Mesenchymal stem cell (in vitro differentiated cells and primary cell): Measurements from ENCODE around the gene CYTH2.

Experiments used
- DNase-seq: peaks from one replicate; pipeline ENCODE4 v3.0.0-alpha.2; 2013
- H2AFZ ChIP-seq: one replicate; pipeline ENCODE4 v1.6.1; 2013; ENCODE audit warnings: low read depth, mild to moderate bottlenecking, control low read depth, inconsistent platforms, low read length, moderate library complexity
- H2AK5ac ChIP-seq: 2 replicates; pipeline ENCODE4 v1.6.1; 2013; ENCODE audit warnings: low read length, moderate library complexity, mild to moderate bottlenecking, inconsistent platforms; ENCODE audit not compliant: severe bottlenecking
- H2BK120ac ChIP-seq: one replicate; pipeline ENCODE4 v1.6.1; 2013; ENCODE audit warnings: low read depth, mild to moderate bottlenecking, inconsistent platforms, low read length, moderate library complexity
- H2BK12ac ChIP-seq, 2 experiments: one replicate each; pipeline ENCODE4 v1.6.1; 2013; ENCODE audit warnings: inconsistent platforms in 2 of 2, low read length in 2 of 2, mild to moderate bottlenecking in 2 of 2, moderate library complexity in 2 of 2, control low read depth in 1 of 2
- H2BK15ac ChIP-seq: one replicate; pipeline ENCODE4 v1.6.1; 2013; ENCODE audit warnings: mild to moderate bottlenecking, low read depth, inconsistent platforms; ENCODE audit not compliant: poor library complexity, severe bottlenecking
- H2BK5ac ChIP-seq: 2 replicates; pipeline ENCODE4 v1.6.1; 2013; ENCODE audit warnings: low read depth, mild to moderate bottlenecking, low read length, control low read depth, inconsistent platforms; ENCODE audit not compliant: poor library complexity, severe bottlenecking
- H3K14ac ChIP-seq, 2 experiments: one replicate each; pipeline ENCODE4 v1.6.1; 2013; ENCODE audit warnings: inconsistent platforms in 2 of 2, low read length in 2 of 2, control low read depth in 1 of 2, mild to moderate bottlenecking in 1 of 2, moderate library complexity in 1 of 2
- H3K18ac ChIP-seq, 2 experiments: one replicate each; pipeline ENCODE4 v1.6.1; 2013; ENCODE audit warnings: inconsistent platforms in 2 of 2, low read length in 2 of 2, control low read depth in 1 of 2, low read depth in 1 of 2, mild to moderate bottlenecking in 1 of 2
- H3K23ac ChIP-seq, 2 experiments: one replicate each; pipeline ENCODE4 v1.6.1; 2013; ENCODE audit warnings: inconsistent platforms in 2 of 2, low read length in 2 of 2, mild to moderate bottlenecking in 2 of 2, moderate library complexity in 2 of 2, control low read depth in 1 of 2
- H3K27ac ChIP-seq: 2 replicates; pipeline ENCODE4 v1.5.1; 2013; ENCODE audit warnings: mild to moderate bottlenecking, moderate library complexity, low read length, control low read depth, inconsistent platforms; ENCODE audit not compliant: poor library complexity, severe bottlenecking
- H3K27me3 ChIP-seq, 2 experiments: 2 replicates each; pipeline versions ENCODE4 v1.6.1 to v1.7.0; 2013; ENCODE audit warnings: low read length in 2 of 2, mild to moderate bottlenecking in 2 of 2, moderate library complexity in 2 of 2, control low read depth in 1 of 2, inconsistent platforms in 1 of 2; ENCODE audit not compliant: control insufficient read depth in 1 of 2, insufficient read depth in 1 of 2
- H3K36me3 ChIP-seq, 2 experiments: 2 replicates each; pipeline versions ENCODE4 v1.6.1 to v1.7.0; 2013; ENCODE audit warnings: low read length in 2 of 2, control low read depth in 1 of 2, inconsistent platforms in 1 of 2, low read depth in 1 of 2, mild to moderate bottlenecking in 1 of 2; ENCODE audit not compliant: insufficient read depth in 2 of 2, control insufficient read depth in 1 of 2
- H3K4ac ChIP-seq, 2 experiments: one replicate each; pipeline ENCODE4 v1.6.1; 2013; ENCODE audit warnings: inconsistent platforms in 2 of 2, low read length in 2 of 2, mild to moderate bottlenecking in 2 of 2, moderate library complexity in 2 of 2, control low read depth in 1 of 2, low read depth in 1 of 2
- H3K4me1 ChIP-seq: 2 replicates; pipeline ENCODE4 v1.6.1; 2013; ENCODE audit warnings: low read depth, low read length, control low read depth; ENCODE audit not compliant: control insufficient read depth, insufficient read depth
- H3K4me2 ChIP-seq: 2 replicates; pipeline ENCODE4 v1.6.1; 2013; ENCODE audit warnings: low read length, mild to moderate bottlenecking, inconsistent platforms; ENCODE audit not compliant: poor library complexity, severe bottlenecking
- H3K4me3 ChIP-seq, 2 experiments: 2 replicates each; pipeline versions ENCODE4 v1.5.1 to v1.7.0; 2013; ENCODE audit warnings: low read length in 2 of 2, mild to moderate bottlenecking in 2 of 2, control low read depth in 1 of 2, low read depth in 1 of 2; ENCODE audit not compliant: insufficient read depth in 1 of 2
- H3K79me1 ChIP-seq: replicated peaks from 2 replicates; pipeline ENCODE4 v1.6.1; 2013; ENCODE audit warnings: mild to moderate bottlenecking, control low read depth, low read length, inconsistent platforms; ENCODE audit not compliant: poor library complexity, severe bottlenecking
- H3K9ac ChIP-seq: 2 replicates; pipeline ENCODE4 v1.7.0; 2013; ENCODE audit warnings: mild to moderate bottlenecking, low read length, moderate library complexity
- H3K9me3 ChIP-seq: 2 replicates; pipeline ENCODE4 v1.7.0; 2013; ENCODE audit warnings: mild to moderate bottlenecking, low read length; ENCODE audit not compliant: control insufficient read depth
- H4K8ac ChIP-seq: one replicate; pipeline ENCODE4 v1.6.1; 2013; ENCODE audit warnings: inconsistent platforms, mild to moderate bottlenecking, low read length, moderate library complexity
- H4K91ac ChIP-seq: one replicate; pipeline ENCODE4 v1.6.1; 2013; ENCODE audit warnings: mild to moderate bottlenecking, low read length, inconsistent platforms
- WGBS: methylation state at CpG from one replicate; pipeline ENCODE4 v1.1.7; 2013; ENCODE audit warnings: mixed read lengths; 5-methylcytosine and 5-hydroxymethylcytosine counted together

CYTH2 gene

GRCh38 chr19:48454150-48454730 lies 14.9 kb upstream of the CYTH2 start:
- Histone ChIP-seq H4K8ac (no peak overlapping the region), H3K79me1 (peaks cover 60% of the 10 kb centered on the region), H2BK5ac (no peak overlapping the region), H3K9ac (no peak overlapping the region), H2AFZ (no peak overlapping the region), H3K4ac (no peak overlapping the region), H3K18ac (no peak overlapping the region), H3K27ac (no peak overlapping the region), H3K9me3 (no peaks in the 10 kb centered on the region), H3K36me3 (peaks cover 67 to 79% of the 10 kb centered on the region in 2 experiments), H3K4me3 (no peak overlapping the region), H3K23ac (no peak overlapping the region), H3K4me1 (peaks cover 4% of the 10 kb centered on the region), H3K14ac (no peak overlapping the region), H2BK15ac (no peak overlapping the region), H2AK5ac (no peak overlapping the region), H3K4me2 (no peak overlapping the region), H4K91ac (no peak overlapping the region), H2BK120ac (no peak overlapping the region), H3K27me3 (no peaks in the 10 kb centered on the region), H2BK12ac (no peak overlapping the region)
- WGBS: 96% methylated on average over 21 of the region's 22 CpGs
- DNase-seq: no peak

- no peak within 1 kb of the TSS for H2AFZ ChIP-seq
- no peak within 1 kb of the TSS for H3K14ac ChIP-seq
- no peak within 1 kb of the TSS for H3K18ac ChIP-seq
- H4K8ac ChIP-seq: no peak within 1 kb of the TSS
- H3K36me3 ChIP-seq: peaks cover 56 to 68% of the 10 kb centered on the region in 2 experiments
- no peak within 1 kb of the TSS for H3K4ac ChIP-seq
- H2BK120ac ChIP-seq: no peak within 1 kb of the TSS
- H2AK5ac ChIP-seq: no peak within 1 kb of the TSS
- no peak within 1 kb of the TSS for H3K4me3 ChIP-seq
- H3K27ac ChIP-seq: no peak within 1 kb of the TSS
- no peak within 1 kb of the TSS for H3K9ac ChIP-seq
- 91% methylated on average over 13 of the region's 16 CpGs for WGBS
- no peak within 1 kb of the TSS for H3K4me2 ChIP-seq
- no peaks in the 10 kb centered on the region for H3K27me3 ChIP-seq
- H3K23ac ChIP-seq: no peak within 1 kb of the TSS
- no peak within 1 kb of the TSS for H2BK12ac ChIP-seq
- DNase-seq: no peak
- H3K9me3 ChIP-seq: no peaks in the 10 kb centered on the region
- peaks cover 4% of the 10 kb centered on the region for H3K4me1 ChIP-seq
- peaks cover 51% of the 10 kb centered on the region for H3K79me1 ChIP-seq
- no peak within 1 kb of the TSS for H2BK15ac ChIP-seq
- H4K91ac ChIP-seq: no peak within 1 kb of the TSS
- H2BK5ac ChIP-seq: no peak within 1 kb of the TSS
These were observed 13.8 kb upstream of the CYTH2 start, which contains the start of gene KCNJ14 for GRCh38 chr19:48455171-48455907. TSS of gene KCNJ14 (plus strand) at chr19:48455574. CDS start at chr19:48461725, 6,151 bp downstream.

GRCh38 chr19:48455908-48456562 lies 13.1 kb upstream of the CYTH2 start:
- Histone ChIP-seq H3K36me3 (peaks cover 49 to 61% of the 10 kb centered on the region in 2 experiments), H3K9me3 (no peaks in the 10 kb centered on the region), H2AFZ (no peak overlapping the region), H2AK5ac (no peak overlapping the region), H2BK12ac (no peak overlapping the region), H3K4me2 (no peak overlapping the region), H3K9ac (no peak overlapping the region), H2BK5ac (no peak overlapping the region), H2BK15ac (no peak overlapping the region), H3K18ac (no peak overlapping the region), H3K23ac (no peak overlapping the region), H3K27ac (no peak overlapping the region), H3K4ac (no peak overlapping the region), H3K14ac (no peak overlapping the region), H3K4me1 (peaks cover 2% of the 10 kb centered on the region), H3K27me3 (no peaks in the 10 kb centered on the region), H2BK120ac (no peak overlapping the region), H4K91ac (no peak overlapping the region), H3K79me1 (peaks cover 45% of the 10 kb centered on the region), H4K8ac (no peak overlapping the region), H3K4me3 (no peak overlapping the region)
- no peak for DNase-seq
- WGBS: 90% methylated on average over 11 of the region's 11 CpGs

DNA sequence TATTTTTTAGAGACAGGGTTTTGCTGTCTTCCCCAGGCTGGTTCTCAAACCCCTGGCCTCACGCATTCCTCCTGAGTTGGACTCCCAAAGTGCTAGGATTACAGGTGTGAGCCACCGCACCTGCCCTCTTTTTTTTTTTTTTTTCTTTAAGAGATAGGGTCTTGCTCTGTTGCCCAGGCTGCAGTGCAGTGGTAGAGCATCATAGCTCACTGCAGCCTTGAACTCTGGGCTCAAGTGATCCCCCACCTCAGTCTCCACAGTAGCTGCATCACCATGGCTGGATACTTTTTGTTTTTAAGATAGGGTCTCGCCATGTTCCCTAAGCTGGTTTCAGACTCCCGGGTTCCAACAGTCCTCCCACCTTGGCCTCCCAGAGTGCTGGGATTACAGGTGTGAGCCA lies 12.3 kb upstream of the CYTH2 start:
- H2BK15ac ChIP-seq: no peak overlapping the region
- H3K4me2 ChIP-seq: no peak overlapping the region
- 100% methylated on average over 4 of the region's 4 CpGs for WGBS
- H2BK120ac ChIP-seq: no peak overlapping the region
- no peak overlapping the region for H3K27ac ChIP-seq
- peaks cover 41% of the 10 kb centered on the region for H3K79me1 ChIP-seq
- no peak overlapping the region for H3K23ac ChIP-seq
- no peaks in the 10 kb centered on the region for H3K9me3 ChIP-seq
- H2BK12ac ChIP-seq: no peak overlapping the region
- no peak overlapping the region for H2AK5ac ChIP-seq
- H3K36me3 ChIP-seq: peaks cover 41 to 58% of the 10 kb centered on the region in 2 experiments
- H2AFZ ChIP-seq: no peak overlapping the region
- no peak overlapping the region for H3K14ac ChIP-seq
- no peak overlapping the region for H3K18ac ChIP-seq
- no peak overlapping the region for H4K91ac ChIP-seq
- no peaks in the 10 kb centered on the region for H3K27me3 ChIP-seq
- no peak overlapping the region for H3K9ac ChIP-seq
- H2BK5ac ChIP-seq: no peak overlapping the region
- no peak overlapping the region for H3K4me3 ChIP-seq
- H3K4ac ChIP-seq: no peak overlapping the region
- H4K8ac ChIP-seq: no peak overlapping the region
- DNase-seq: no peak
- H3K4me1 ChIP-seq: peaks cover 7% of the 10 kb centered on the region
